H9 (cell line): Measurements from ENCODE around the gene MTCL1. TPM values are rescaled to one million over a fixed set of nuclear protein-coding genes. Genes with fewer than 3 reads are reported as not detected.

Experiments
- DNase-seq: peaks from one replicate; pipeline ENCODE4 v3.0.0-alpha.2; 2017
- H2AFZ ChIP-seq: one replicate; pipeline ENCODE4 v1.6.1; 2013; ENCODE audit warnings: mild to moderate bottlenecking, low read length, control low read depth, moderate library complexity
- H2AK5ac ChIP-seq: 2 replicates; pipeline ENCODE4 v1.6.1; 2013; ENCODE audit warnings: low read length, control low read depth, mixed read lengths; ENCODE audit not compliant: insufficient read length
- H2BK120ac ChIP-seq: one replicate; pipeline ENCODE4 v1.6.1; 2013; ENCODE audit warnings: low read depth, mild to moderate bottlenecking, low read length, control low read depth, inconsistent platforms; ENCODE audit not compliant: poor library complexity, severe bottlenecking
- H2BK12ac ChIP-seq: 2 replicates; pipeline ENCODE4 v1.6.1; 2013; ENCODE audit warnings: low read length, control low read depth, mixed read lengths, low read depth; ENCODE audit not compliant: insufficient read length
- H2BK15ac ChIP-seq: 2 replicates; pipeline ENCODE4 v1.6.1; 2013; ENCODE audit warnings: low read depth, low read length, control low read depth
- H2BK20ac ChIP-seq: one replicate; pipeline ENCODE4 v1.6.1; 2013; ENCODE audit warnings: low read depth, mild to moderate bottlenecking, low read length, control low read depth, inconsistent platforms; ENCODE audit not compliant: poor library complexity, severe bottlenecking
- H2BK5ac ChIP-seq: 2 replicates; pipeline ENCODE4 v1.6.1; 2013; ENCODE audit warnings: low read length, control low read depth, mixed read lengths; ENCODE audit not compliant: insufficient read length
- H3K14ac ChIP-seq: 2 replicates; pipeline ENCODE4 v1.6.1; 2013; ENCODE audit warnings: low read length, control low read depth; ENCODE audit not compliant: insufficient read depth
- H3K18ac ChIP-seq: 2 replicates; pipeline ENCODE4 v1.6.1; 2013; ENCODE audit warnings: low read depth, mild to moderate bottlenecking, mixed read lengths, low read length, control low read depth; ENCODE audit not compliant: insufficient read length
- H3K23ac ChIP-seq: 2 replicates; pipeline ENCODE4 v1.6.1; 2013; ENCODE audit warnings: low read length, control low read depth, mixed read lengths, low read depth; ENCODE audit not compliant: insufficient read length
- H3K23me2 ChIP-seq: 2 replicates; pipeline ENCODE4 v1.6.1; 2013; ENCODE audit warnings: low read depth, mild to moderate bottlenecking, mixed read lengths, low read length, control low read depth; ENCODE audit not compliant: insufficient read length, poor library complexity, severe bottlenecking
- H3K27ac ChIP-seq: 2 replicates; pipeline ENCODE4 v1.5.1; 2013; ENCODE audit warnings: low read length, control low read depth, mixed read lengths, low read depth; ENCODE audit not compliant: insufficient read length
- H3K27me3 ChIP-seq: 2 replicates; pipeline ENCODE4 v1.6.1; 2013; ENCODE audit warnings: low read length, control low read depth, inconsistent platforms; ENCODE audit not compliant: insufficient read depth
- H3K4ac ChIP-seq: 2 replicates; pipeline ENCODE4 v1.6.1; 2013; ENCODE audit warnings: low read depth, mild to moderate bottlenecking, control low read depth, inconsistent platforms, low read length, moderate library complexity
- H3K4me1 ChIP-seq: 2 replicates; pipeline ENCODE4 v1.6.1; 2013; ENCODE audit warnings: low read length, control low read depth, inconsistent platforms; ENCODE audit not compliant: insufficient read depth
- H3K4me2 ChIP-seq: 2 replicates; pipeline ENCODE4 v1.6.1; 2013; ENCODE audit warnings: low read length, control low read depth, mixed read lengths; ENCODE audit not compliant: insufficient read length, insufficient read depth
- H3K56ac ChIP-seq: 2 replicates; pipeline ENCODE4 v1.6.1; 2013; ENCODE audit warnings: low read depth, mild to moderate bottlenecking, mixed read lengths, low read length, control low read depth; ENCODE audit not compliant: insufficient read length
- H3K79me1 ChIP-seq: 2 replicates; pipeline ENCODE4 v1.6.1; 2013; ENCODE audit warnings: low read depth, mild to moderate bottlenecking, moderate library complexity, low read length, control low read depth, inconsistent platforms; ENCODE audit not compliant: insufficient read depth, poor library complexity, severe bottlenecking
- H3K79me2 ChIP-seq: 2 replicates; pipeline ENCODE4 v1.6.1; 2013; ENCODE audit warnings: low read length, control low read depth, inconsistent platforms; ENCODE audit not compliant: insufficient read depth
- H3K9ac ChIP-seq: 2 replicates; pipeline ENCODE4 v1.6.1; 2013; ENCODE audit warnings: low read length, control low read depth, mixed read lengths; ENCODE audit not compliant: insufficient read length; ENCODE audit errors: extremely low read depth
- H3K9me3 ChIP-seq: one replicate; pipeline ENCODE4 v1.6.1; 2013; ENCODE audit warnings: low read depth, low read length, inconsistent platforms; ENCODE audit not compliant: control insufficient read depth
- H3T11ph ChIP-seq: one replicate; pipeline ENCODE4 v1.6.1; 2013; ENCODE audit warnings: mild to moderate bottlenecking, low read length, control low read depth, inconsistent platforms
- H4K20me1 ChIP-seq: one replicate; pipeline ENCODE4 v1.6.1; 2013; ENCODE audit not compliant: control insufficient read depth, insufficient read length, insufficient read depth
- H4K5ac ChIP-seq: 2 replicates; pipeline ENCODE4 v1.6.1; 2013; ENCODE audit warnings: low read depth, mild to moderate bottlenecking, mixed read lengths, low read length, control low read depth; ENCODE audit not compliant: insufficient read length
- H4K8ac ChIP-seq: replicated peaks from 2 replicates; pipeline ENCODE4 v1.6.1; 2013; ENCODE audit warnings: low read length, control low read depth, mixed read lengths, low read depth; ENCODE audit not compliant: insufficient read length
- H4K91ac ChIP-seq: 2 replicates; pipeline ENCODE4 v1.6.1; 2013; ENCODE audit warnings: low read depth, mild to moderate bottlenecking, moderate library complexity, mixed read lengths, low read length, control low read depth; ENCODE audit not compliant: insufficient read length
- H3K27ac Mint-ChIP-seq, 3 experiments: 2 replicates in 2 of 3; 3 replicates in 1 of 3; pipeline ENCODE4 v1.8.0; 2020 to 2021; ENCODE audit warnings: mixed read lengths in 3 of 3, mild to moderate bottlenecking in 1 of 3, moderate library complexity in 1 of 3
- H3K27me3 Mint-ChIP-seq: 2 replicates; pipeline ENCODE4 v1.8.0; 2021; ENCODE audit warnings: low read depth, mild to moderate bottlenecking, moderate library complexity, mixed read lengths
- H3K36me3 Mint-ChIP-seq, 3 experiments: 2 replicates in 2 of 3; 3 replicates in 1 of 3; pipeline ENCODE4 v1.8.0; 2020 to 2021; ENCODE audit warnings: low read depth in 3 of 3, mixed read lengths in 3 of 3; ENCODE audit not compliant: insufficient read depth in 1 of 3
- H3K4me1 Mint-ChIP-seq, 2 experiments: 2 replicates each; pipeline ENCODE4 v1.8.0; 2020; ENCODE audit warnings: mixed read lengths in 2 of 2
- H3K4me3 Mint-ChIP-seq, 2 experiments: 2 replicates in 1 of 2; 3 replicates in 1 of 2; pipeline ENCODE4 v1.8.0; 2020 to 2021; ENCODE audit warnings: mild to moderate bottlenecking in 2 of 2, mixed read lengths in 2 of 2, moderate library complexity in 1 of 2
- H3K9me3 Mint-ChIP-seq, 2 experiments: 2 replicates in 1 of 2; 3 replicates in 1 of 2; pipeline ENCODE4 v1.8.0; 2020; ENCODE audit warnings: mild to moderate bottlenecking in 2 of 2, mixed read lengths in 2 of 2, moderate library complexity in 1 of 2
- CTCF ChIP-seq: fragments of 200-600 bp; sonication (generic); conservative IDR thresholded peaks from 3 replicates; pipeline ENCODE4 v1.8.0; 2021; ENCODE audit warnings: antibody characterized with exemption, mild to moderate bottlenecking
- WGBS: extraction: QIAGEN DNeasy Blood & Tissue Kit; methylation state at CpG from one replicate; pipeline ENCODE4 v1.1.7; 2013; ENCODE audit warnings: missing lambda C conversion rate, low lambda C conversion rate, mixed read lengths; ENCODE audit not compliant: insufficient read length; ENCODE audit errors: extremely low coverage; 5-methylcytosine and 5-hydroxymethylcytosine counted together
- total RNA-seq: library from RNA; stranded (reverse); gene quantifications from 2 replicates; pipeline ENCODE4 v1.2.1, GENCODE V29; 2021

Gene MTCL1
- total RNA-seq, 1 experiment from 2014 or later, result 50.7 TPM

GRCh38 chr18:8715599-8715998 is 10.2 kb downstream of the MTCL1 start:
- no peak for DNase-seq
- no peak overlapping the region for H2BK15ac ChIP-seq
- H3K9me3 ChIP-seq, result no peaks in the 10 kb centered on the region
- H3K18ac ChIP-seq, result no peak overlapping the region
- H2AK5ac ChIP-seq, result no peak overlapping the region
- no peak overlapping the region for H3K23ac ChIP-seq
- H4K8ac ChIP-seq, result no peak overlapping the region
- H4K91ac ChIP-seq, result no peak overlapping the region
- Mint-ChIP-seq H3K9me3 (peaks cover under 1 to 6% of the 10 kb centered on the region in 2 experiments; a peak in 4 of 5 replicates), H3K4me1 (peaks cover 70 to 78% of the 10 kb centered on the region in 2 experiments), H3K4me3 (no peak overlapping the region), H3K36me3 (peaks cover 21 to 51% (median 32%) of the 10 kb centered on the region in 3 experiments; a peak in 6 of 7 replicates), H3K27me3 (no peaks in the 10 kb centered on the region), H3K27ac (peak overlapping the region in 2 of 3 experiments; percentile 5 to 28; a peak in 1 of 7 replicates)
- H3K14ac ChIP-seq, result no peak overlapping the region
- H3K4me1 ChIP-seq, result peaks cover 5% of the 10 kb centered on the region
- no peak overlapping the region for H2BK5ac ChIP-seq
- H3K79me2 ChIP-seq, result peaks cover 7% of the 10 kb centered on the region; the same call in 1 of the 2 replicates
- no peak overlapping the region for H4K5ac ChIP-seq
- no peak overlapping the region for H3K9ac ChIP-seq
- no peak for TF ChIP-seq CTCF
- no peak overlapping the region for H3K56ac ChIP-seq
- no peak overlapping the region for H3T11ph ChIP-seq
- H3K79me1 ChIP-seq, result peaks cover 3% of the 10 kb centered on the region
- H3K4ac ChIP-seq, result no peak overlapping the region
- no peaks in the 10 kb centered on the region for H4K20me1 ChIP-seq
- no peak overlapping the region for H2AFZ ChIP-seq
- H3K27ac ChIP-seq, result no peak overlapping the region
- H2BK120ac ChIP-seq, result no peak overlapping the region
- no peak overlapping the region for H3K4me2 ChIP-seq
- H3K23me2 ChIP-seq, result no peaks in the 10 kb centered on the region
- no peak overlapping the region for H2BK12ac ChIP-seq
- WGBS, result no CpG with 5 or more reads among the region's 4 CpGs
- no peaks in the 10 kb centered on the region for H3K27me3 ChIP-seq
- H2BK20ac ChIP-seq, result no peak overlapping the region
